GM12874 (cell line): ENCODE data around the gene CNTFR.

Experiments
- TF ChIP-seq, protein P1 (sequence below): IDR thresholded peaks from 2 replicates; pipeline ENCODE4 v1.5.1; 2011; ENCODE audit warnings: low read depth, mild to moderate bottlenecking, control low read depth, low read length, moderate library complexity; ENCODE audit not compliant: insufficient read depth

CNTFR gene

DNA sequence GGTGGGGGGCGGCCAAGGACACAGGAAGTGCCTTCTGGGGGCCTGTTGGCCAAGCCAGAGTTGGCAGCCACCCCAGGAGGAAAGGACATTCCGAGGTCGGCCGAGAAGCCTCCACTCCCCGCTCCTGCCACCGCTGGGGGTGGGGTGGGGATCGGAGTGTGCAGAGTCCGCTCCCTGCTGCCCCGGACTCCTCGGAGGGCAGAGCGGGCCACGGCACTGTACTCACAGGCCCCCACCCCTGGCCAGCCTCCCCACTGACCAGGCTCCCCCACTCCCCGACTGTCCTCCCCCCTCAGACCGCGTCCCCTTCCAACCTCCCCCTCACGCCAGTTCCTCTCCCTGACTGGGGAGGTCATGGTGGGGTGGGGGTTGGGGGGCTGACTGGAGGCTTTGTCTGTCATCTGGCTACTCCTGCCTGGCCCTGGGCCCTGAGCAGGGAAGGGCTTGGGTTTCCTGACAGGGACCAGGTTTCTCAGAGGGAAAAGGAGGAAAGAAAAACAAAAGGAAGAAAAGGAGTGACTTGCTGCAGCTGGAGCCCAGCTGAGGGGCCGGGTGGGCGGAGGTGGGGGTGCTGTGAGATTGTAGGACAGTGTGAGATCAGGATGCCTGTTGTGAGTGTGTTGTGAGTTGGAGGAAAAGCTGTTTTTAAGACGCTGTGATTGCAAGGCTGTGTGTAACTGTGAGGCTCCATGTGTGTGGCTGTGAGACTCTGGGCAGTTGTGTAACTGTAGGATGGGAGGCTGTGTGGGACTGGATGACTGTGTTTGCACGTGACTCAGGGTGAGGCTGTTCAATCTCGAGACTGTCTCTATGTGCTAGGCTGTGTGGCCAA, 29.7 kb downstream of the CNTFR start:
- TF ChIP-seq, protein P1, sequence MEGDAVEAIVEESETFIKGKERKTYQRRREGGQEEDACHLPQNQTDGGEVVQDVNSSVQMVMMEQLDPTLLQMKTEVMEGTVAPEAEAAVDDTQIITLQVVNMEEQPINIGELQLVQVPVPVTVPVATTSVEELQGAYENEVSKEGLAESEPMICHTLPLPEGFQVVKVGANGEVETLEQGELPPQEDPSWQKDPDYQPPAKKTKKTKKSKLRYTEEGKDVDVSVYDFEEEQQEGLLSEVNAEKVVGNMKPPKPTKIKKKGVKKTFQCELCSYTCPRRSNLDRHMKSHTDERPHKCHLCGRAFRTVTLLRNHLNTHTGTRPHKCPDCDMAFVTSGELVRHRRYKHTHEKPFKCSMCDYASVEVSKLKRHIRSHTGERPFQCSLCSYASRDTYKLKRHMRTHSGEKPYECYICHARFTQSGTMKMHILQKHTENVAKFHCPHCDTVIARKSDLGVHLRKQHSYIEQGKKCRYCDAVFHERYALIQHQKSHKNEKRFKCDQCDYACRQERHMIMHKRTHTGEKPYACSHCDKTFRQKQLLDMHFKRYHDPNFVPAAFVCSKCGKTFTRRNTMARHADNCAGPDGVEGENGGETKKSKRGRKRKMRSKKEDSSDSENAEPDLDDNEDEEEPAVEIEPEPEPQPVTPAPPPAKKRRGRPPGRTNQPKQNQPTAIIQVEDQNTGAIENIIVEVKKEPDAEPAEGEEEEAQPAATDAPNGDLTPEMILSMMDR = no peak

DNA sequence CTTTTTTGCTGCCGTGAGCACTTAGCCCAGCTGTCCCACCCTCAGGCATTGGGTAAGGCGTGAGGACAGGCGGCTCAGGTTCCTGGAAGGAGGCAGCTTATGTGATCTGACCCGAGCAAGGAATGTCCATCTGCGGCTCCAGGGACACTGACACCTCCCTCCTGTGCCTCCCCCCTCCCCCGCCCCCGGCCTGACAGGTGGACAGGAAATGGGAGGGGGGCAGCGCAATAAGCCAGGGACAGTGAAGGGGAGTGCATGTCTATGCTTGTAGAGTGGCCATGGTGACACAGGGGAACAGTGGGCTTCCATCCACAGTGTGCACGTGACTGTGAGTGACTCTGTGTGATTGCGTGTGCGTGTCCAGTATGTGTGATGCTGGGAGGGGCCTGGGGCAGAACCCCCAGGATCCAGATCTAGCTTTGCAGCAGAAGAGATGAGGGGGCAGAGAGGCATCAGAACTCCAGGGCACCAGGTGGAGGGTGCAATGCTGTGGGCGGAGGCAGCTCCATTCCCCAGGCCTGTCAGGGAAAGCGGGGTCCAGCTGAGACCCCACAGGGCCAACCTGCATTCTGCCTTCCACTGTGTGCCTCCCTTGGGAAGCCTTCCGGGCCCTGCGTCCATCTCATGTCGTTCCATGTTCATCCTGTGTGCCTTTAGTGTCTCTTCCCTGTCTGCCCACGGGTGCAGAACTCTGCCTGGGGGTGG, 30.5 kb downstream of the CNTFR start:
- TF ChIP-seq, protein P1 = no peak

DNA sequence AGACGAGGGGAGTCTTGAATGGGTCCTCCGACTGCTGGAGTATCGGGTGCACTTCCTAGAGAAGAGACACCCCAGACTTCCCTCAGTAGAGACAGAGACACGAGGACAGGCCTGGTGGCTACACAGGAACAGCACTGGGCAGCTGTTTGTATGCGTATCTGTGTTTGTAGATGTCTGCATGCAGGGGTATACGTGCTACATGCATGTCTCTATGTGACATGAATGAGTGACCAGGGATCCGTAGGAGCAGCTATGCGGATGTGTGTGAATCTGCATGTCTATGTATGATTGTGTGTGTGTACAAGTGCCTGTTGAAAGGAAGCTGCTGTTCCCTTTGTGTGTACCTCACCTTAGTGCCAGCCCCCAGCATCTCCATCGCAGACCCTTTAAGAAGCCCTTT, 31.2 kb downstream of the CNTFR start:
- TF ChIP-seq, protein P1 = no peak

GRCh38 chr9:34557426-34558321, 31.9 kb downstream of the CNTFR start:
- TF ChIP-seq, protein P1 = no peak

DNA sequence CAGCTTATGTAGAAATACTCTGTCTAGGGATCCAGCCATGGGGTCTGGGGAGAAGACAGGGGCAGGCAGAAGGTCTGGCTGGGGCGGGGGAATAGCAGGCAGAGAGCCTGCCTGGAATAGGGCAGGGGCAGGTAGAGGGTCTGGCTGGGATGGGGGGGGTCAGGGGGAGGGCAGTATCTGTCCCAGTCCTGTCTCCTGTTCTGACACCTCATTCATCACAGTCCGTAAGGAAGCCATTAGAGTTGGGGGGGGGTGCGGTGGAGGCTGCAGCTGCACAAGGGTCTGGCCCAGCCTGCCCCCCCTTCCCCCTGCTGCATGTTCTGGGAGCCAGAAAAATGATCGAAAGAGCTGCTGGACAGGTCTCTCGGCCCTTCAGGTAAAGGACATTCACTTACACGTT, 32.6 kb downstream of the CNTFR start:
- TF ChIP-seq, protein P1 = no peak

- TF ChIP-seq, protein P1 = no peak
Measured at GRCh38 chr9:34555936-34556525, 33.5 kb downstream of the CNTFR start.

GRCh38 chr9:34555500-34555899, 34.0 kb downstream of the CNTFR start:
- TF ChIP-seq, protein P1 = no peak
